Measurements from ENCODE around the gene SYTL1.

GRCh38 chr1:27364696-27365371, 23.0 kb downstream of the SYTL1 start:
- TF ChIP-seq RAD21 (IDR thresholded peaks at IDR 0.05; ENCODE audit: low read depth) (no peak), TAF1 (IDR thresholded peaks at IDR 0.05; ENCODE audit: low read depth) (no peak), YY1 (IDR thresholded peaks at IDR 0.05; ENCODE audit: low read depth) (no peak), EP300 (IDR thresholded peaks at IDR 0.05; ENCODE audit: borderline replicate concordance) (no peak), CEBPB (IDR thresholded peaks at IDR 0.05) (no peak), MAX (IDR thresholded peaks at IDR 0.05) (no peak), FOXM1 (IDR thresholded peaks at IDR 0.05; ENCODE audit: borderline replicate concordance, low read depth) (no peak), CREB1 (IDR thresholded peaks at IDR 0.05; ENCODE audit: low read depth) (no peak), REST (IDR thresholded peaks at IDR 0.05; ENCODE audit: low read depth) (no peak), TCF12 (IDR thresholded peaks at IDR 0.05; ENCODE audit: low read depth) (no peak), EGR1 (IDR thresholded peaks at IDR 0.05) (no peak), ZBTB7A (IDR thresholded peaks at IDR 0.05; ENCODE audit: low read depth) (no peak), NFIC (IDR thresholded peaks at IDR 0.05) (no peak), TEAD4 (IDR thresholded peaks at IDR 0.05) (no peak)
